Left lung (tissue), 10 donors: Measurements from ENCODE around the gene CFI. TPM values are rescaled to one million over a fixed set of nuclear protein-coding genes. Genes with fewer than 3 reads are reported as not detected.

Experiments
- ATAC-seq: fragments of 200-7000 bp; cut with Tn5 transposase; one replicate; pipeline ENCODE4 v1.9.1; 2020; ENCODE audit warnings: moderate library complexity
- DNase-seq, 4 donors: peaks; one replicate each; pipeline ENCODE4 v3.0.0-alpha.2; 2013 to 2020
- H3K27ac ChIP-seq, 2 donors: fragments of 200-600 bp; sonication (generic) in 1 of 2; one replicate each; pipeline versions ENCODE4 v1.5.0 to v1.8.0; 2020 to 2021
- H3K27me3 ChIP-seq, 2 donors: fragments of 200-600 bp; sonication (generic) in 1 of 2; one replicate each; pipeline versions ENCODE4 v1.5.0 to v1.8.0; 2020 to 2021
- H3K36me3 ChIP-seq, 2 donors: fragments of 200-600 bp; sonication (generic) in 1 of 2; one replicate each; pipeline versions ENCODE4 v1.5.0 to v1.8.0; 2020 to 2021
- H3K4me1 ChIP-seq, 2 donors: fragments of 200-600 bp; one replicate each; pipeline ENCODE4 v1.8.0; 2021
- H3K4me3 ChIP-seq, 2 donors: fragments of 200-600 bp; sonication (generic) in 1 of 2; one replicate each; pipeline versions ENCODE4 v1.5.0 to v1.8.0; 2020 to 2021; ENCODE audit warnings: mild to moderate bottlenecking in 1 of 2
- H3K9me3 ChIP-seq, 2 donors: fragments of 200-600 bp; sonication (generic) in 1 of 2; one replicate each; pipeline versions ENCODE4 v1.5.0 to v1.8.0; 2020 to 2021
- CTCF ChIP-seq, 2 donors: fragments of 200-600 bp; sonication (generic) in 1 of 2; IDR thresholded peaks; one replicate each; pipeline versions ENCODE4 v1.5.0 to v1.8.0; 2021; ENCODE audit warnings: antibody characterized with exemption in 2 of 2
- intact Hi-C, 2 donors: fragments of 100-400 bp; cut with DNase I; formaldehyde crosslinking; loops; one replicate each; pipeline versions ENCODE4 v1.11.2 to v1.14.2; 2022
- polyA plus RNA-seq, 6 donors: library from polyadenylated mRNA; unstranded; fragments of 120-200 nt; gene quantifications; one replicate each; pipeline ENCODE4 v1.2.1, GENCODE V29; 2013; ENCODE audit not compliant: insufficient read length in 6 of 6
- total RNA-seq, 2 donors: library from RNA; stranded (reverse); fragmentation: NEBNext Ultra II Directional; extraction: Animal tissue kit (Norgen Biotek cat#: 25700); gene quantifications; one replicate each; pipeline ENCODE4 v1.2.1, GENCODE V29; 2021
- donor health status: DM: no; HTN: yes; CAD: no.
- donor health status: DM: no; HTN: no; CAD: no.

CFI gene
- total and polyA plus RNA-seq, 8 donors = 66.8 to 115 (median 93.8) TPM

GRCh38 chr4:109815151-109816081 lies 13.6 kb upstream of the CFI start, which contains the start of gene GAR1:
Gene GAR1, plus strand, starts transcription at chr4:109815762. Its CDS starts 403 bp downstream, at chr4:109816165.
- H3K4me3 ChIP-seq = peak within 1 kb of the TSS; percentile 79 to 84
- DNase-seq (peak; percentile 91 to 96 (median 94)), ATAC-seq (peak; percentile 98)
- peaks cover 0 to 19% of the 10 kb centered on the region in 2 donors for H3K36me3 ChIP-seq
- no peak for TF ChIP-seq CTCF (IDR thresholded peaks at IDR 0.05)
- H3K27me3 ChIP-seq = no peaks in the 10 kb centered on the region
- H3K27ac ChIP-seq = peak within 1 kb of the TSS; percentile 86 to 88
- intact Hi-C loops = no loop called here
- no peaks in the 10 kb centered on the region for H3K9me3 ChIP-seq
- H3K4me1 ChIP-seq = peaks cover 12% of the 10 kb centered on the region in 2 donors

- H3K27me3 ChIP-seq = no peaks in the 10 kb centered on the region
- no peaks in the 10 kb centered on the region for H3K9me3 ChIP-seq
- TF ChIP-seq CTCF (IDR thresholded peaks at IDR 0.05) = no peak
- H3K36me3 ChIP-seq = no peaks in the 10 kb centered on the region
- DNase-seq (no peak), ATAC-seq (no peak)
- peaks cover 5 to 7% of the 10 kb centered on the region in 2 donors for H3K4me1 ChIP-seq
- H3K4me3 ChIP-seq = no peak overlapping the region
- intact Hi-C loops = no loop called here
- no peak overlapping the region for H3K27ac ChIP-seq
Measured at GRCh38 chr4:109811707-109812106, 9.9 kb upstream of the CFI start.

- Histone ChIP-seq H3K4me1 (no peaks in the 10 kb centered on the region), H3K27me3 (no peaks in the 10 kb centered on the region), H3K27ac (no peak overlapping the region), H3K4me3 (no peak overlapping the region), H3K9me3 (no peaks in the 10 kb centered on the region), H3K36me3 (no peaks in the 10 kb centered on the region)
- ATAC-seq (no peak), DNase-seq (no peak)
- TF ChIP-seq CTCF (IDR thresholded peaks at IDR 0.05) = no peak
- intact Hi-C loops = no loop called here
Measured at GRCh38 chr4:109810552-109811387, 9.0 kb upstream of the CFI start.

- DNase-seq (no peak), ATAC-seq (no peak)
- H3K27me3 ChIP-seq = no peaks in the 10 kb centered on the region
- no peaks in the 10 kb centered on the region for H3K36me3 ChIP-seq
- no peaks in the 10 kb centered on the region for H3K9me3 ChIP-seq
- no peaks in the 10 kb centered on the region for H3K4me1 ChIP-seq
- H3K4me3 ChIP-seq = no peak overlapping the region
- H3K27ac ChIP-seq = no peak overlapping the region
- no peak for TF ChIP-seq CTCF (IDR thresholded peaks at IDR 0.05)
- intact Hi-C loops = no loop called here
Measured at GRCh38 chr4:109809655-109810054, 7.9 kb upstream of the CFI start.
